SK-N-SH (cell line): ENCODE measurements around the gene NFKB2.

Experiments
- TAF1 ChIP-seq: IDR thresholded peaks from 2 replicates; pipeline ENCODE4 v1.6.1; 2012; ENCODE audit warnings: low read depth, mild to moderate bottlenecking, low read length, moderate library complexity, borderline replicate concordance
- TF ChIP-seq, protein P1 (sequence below): fragments of 200-600 bp; sonication (generic); IDR thresholded peaks from 2 replicates; pipeline ENCODE4 v1.6.1; 2017; ENCODE audit warnings: antibody characterized with exemption, mild to moderate bottlenecking, moderate library complexity

DNA sequence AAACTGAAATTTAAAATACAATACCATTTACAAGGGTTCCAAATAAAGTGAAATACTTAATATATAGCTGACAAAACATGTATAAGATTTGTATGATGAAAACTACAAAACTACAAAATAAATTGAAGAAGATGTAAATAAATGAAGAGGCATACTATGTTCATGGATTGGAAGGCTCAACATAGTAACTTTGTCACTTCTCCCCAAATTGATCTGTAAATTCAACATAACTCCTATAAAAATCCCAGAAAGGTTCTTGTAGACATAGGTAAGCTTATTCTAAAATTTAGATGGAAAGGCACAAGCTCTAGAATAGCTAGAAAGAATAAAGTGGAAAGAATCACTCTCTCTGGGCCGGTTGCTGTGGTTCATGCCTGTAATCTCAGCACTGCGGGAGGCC is 24.2 kb upstream of the NFKB2 start:
- TF ChIP-seq, protein P1, sequence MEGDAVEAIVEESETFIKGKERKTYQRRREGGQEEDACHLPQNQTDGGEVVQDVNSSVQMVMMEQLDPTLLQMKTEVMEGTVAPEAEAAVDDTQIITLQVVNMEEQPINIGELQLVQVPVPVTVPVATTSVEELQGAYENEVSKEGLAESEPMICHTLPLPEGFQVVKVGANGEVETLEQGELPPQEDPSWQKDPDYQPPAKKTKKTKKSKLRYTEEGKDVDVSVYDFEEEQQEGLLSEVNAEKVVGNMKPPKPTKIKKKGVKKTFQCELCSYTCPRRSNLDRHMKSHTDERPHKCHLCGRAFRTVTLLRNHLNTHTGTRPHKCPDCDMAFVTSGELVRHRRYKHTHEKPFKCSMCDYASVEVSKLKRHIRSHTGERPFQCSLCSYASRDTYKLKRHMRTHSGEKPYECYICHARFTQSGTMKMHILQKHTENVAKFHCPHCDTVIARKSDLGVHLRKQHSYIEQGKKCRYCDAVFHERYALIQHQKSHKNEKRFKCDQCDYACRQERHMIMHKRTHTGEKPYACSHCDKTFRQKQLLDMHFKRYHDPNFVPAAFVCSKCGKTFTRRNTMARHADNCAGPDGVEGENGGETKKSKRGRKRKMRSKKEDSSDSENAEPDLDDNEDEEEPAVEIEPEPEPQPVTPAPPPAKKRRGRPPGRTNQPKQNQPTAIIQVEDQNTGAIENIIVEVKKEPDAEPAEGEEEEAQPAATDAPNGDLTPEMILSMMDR: no peak
- TF ChIP-seq TAF1: no peak
